Neural progenitor cell (in vitro differentiated cells): ENCODE measurements around the gene LASP1. TPM values are rescaled to one million over a fixed set of nuclear protein-coding genes. Genes with fewer than 3 reads are reported as not detected.

Experiments
- DNase-seq: peaks from one replicate; pipeline ENCODE4 v3.0.0-alpha.2; 2016; ENCODE audit warnings: low spot score
- H2AFZ ChIP-seq: fragments of 200-600 bp; sonication (generic); replicated peaks from 2 replicates; pipeline ENCODE4 v1.6.1; 2016; ENCODE audit warnings: antibody characterized with exemption
- H3F3A ChIP-seq: fragments of 200-600 bp; sonication (generic); 2 replicates; pipeline ENCODE4 v1.6.1; 2016; ENCODE audit warnings: antibody characterized with exemption, low read depth
- H3K27ac ChIP-seq: fragments of 200-600 bp; sonication (generic); 2 replicates; pipeline ENCODE4 v1.5.1; 2016; ENCODE audit warnings: mild to moderate bottlenecking
- H3K27me3 ChIP-seq: fragments of 200-600 bp; sonication (generic); 2 replicates; pipeline ENCODE4 v1.6.1; 2016; ENCODE audit warnings: mild to moderate bottlenecking, moderate library complexity
- H3K36me3 ChIP-seq: fragments of 200-600 bp; sonication (generic); 2 replicates; pipeline ENCODE4 v1.5.1; 2016
- H3K4me1 ChIP-seq: fragments of 200-600 bp; sonication (generic); 2 replicates; pipeline ENCODE4 v1.6.1; 2016; ENCODE audit warnings: mixed run types
- H3K4me2 ChIP-seq: fragments of 200-600 bp; sonication (generic); 2 replicates; pipeline ENCODE4 v1.6.1; 2016
- H3K4me3 ChIP-seq: fragments of 200-600 bp; sonication (generic); 2 replicates; pipeline ENCODE4 v1.5.1; 2016
- H3K79me2 ChIP-seq: fragments of 200-600 bp; sonication (generic); 2 replicates; pipeline ENCODE4 v1.6.1; 2016; ENCODE audit warnings: low read depth
- H3K9ac ChIP-seq: fragments of 200-600 bp; sonication (generic); 2 replicates; pipeline ENCODE4 v1.6.1; 2016
- H3K9me3 ChIP-seq: fragments of 200-600 bp; sonication (generic); 2 replicates; pipeline ENCODE4 v1.5.1; 2016; ENCODE audit warnings: low read depth
- H4K20me1 ChIP-seq: fragments of 200-600 bp; sonication (generic); 2 replicates; pipeline ENCODE4 v1.6.1; 2016; ENCODE audit warnings: low read depth
- H3K27ac Mint-ChIP-seq: 3 replicates; pipeline ENCODE4 v1.8.0; 2021; ENCODE audit warnings: mixed read lengths
- H3K27me3 Mint-ChIP-seq: 2 replicates; pipeline ENCODE4 v1.8.0; 2022; ENCODE audit warnings: low read depth, mild to moderate bottlenecking, inconsistent platforms, moderate library complexity, mixed read lengths; ENCODE audit not compliant: insufficient read depth
- H3K36me3 Mint-ChIP-seq: 3 replicates; pipeline ENCODE4 v1.8.0; 2021; ENCODE audit warnings: mixed read lengths
- H3K4me1 Mint-ChIP-seq: 3 replicates; pipeline ENCODE4 v1.8.0; 2021; ENCODE audit warnings: mixed read lengths
- H3K4me3 Mint-ChIP-seq: 3 replicates; pipeline ENCODE4 v1.8.0; 2021; ENCODE audit warnings: mild to moderate bottlenecking, moderate library complexity, mixed read lengths
- H3K9me3 Mint-ChIP-seq: 3 replicates; pipeline ENCODE4 v1.8.0; 2020; ENCODE audit warnings: mixed read lengths
- CTCF ChIP-seq: fragments of 200-600 bp; sonication (generic); IDR thresholded peaks from 2 replicates; pipeline ENCODE4 v1.5.1; 2017; ENCODE audit warnings: antibody characterized with exemption, mild to moderate bottlenecking
- EZH2 ChIP-seq: fragments of 200-600 bp; sonication (generic); IDR thresholded peaks from 2 replicates; pipeline ENCODE4 v1.6.1; 2017; ENCODE audit warnings: antibody characterized with exemption, mild to moderate bottlenecking, moderate library complexity
- EZH2phosphoT487 ChIP-seq: fragments of 200-600 bp; sonication (generic); IDR thresholded peaks from 2 replicates; pipeline ENCODE4 v1.6.1; 2017; ENCODE audit warnings: antibody characterized with exemption
- total RNA-seq: library from RNA; depleted of rRNA; stranded (reverse); fragments of >200 nt; gene quantifications from 2 replicates; pipeline ENCODE4 v1.2.3, GENCODE V29; 2015; ENCODE audit warnings: low replicate concordance

Gene LASP1
- total RNA-seq, 1 donor from 2014 or later: 45.2 TPM

GRCh38 chr17:38914741-38915638, 45.1 kb downstream of the LASP1 start:
- Histone ChIP-seq H4K20me1 (no peaks in the 10 kb centered on the region), H3K79me2 (no peaks in the 10 kb centered on the region), H3K27ac (no peak overlapping the region), H2AFZ (no peak overlapping the region), H3K27me3 (no peaks in the 10 kb centered on the region), H3K9ac (no peak overlapping the region), H3K4me3 (no peak overlapping the region), H3K36me3 (no peaks in the 10 kb centered on the region), H3K4me1 (no peaks in the 10 kb centered on the region), H3K4me2 (no peak overlapping the region), H3K9me3 (no peaks in the 10 kb centered on the region), H3F3A (peaks cover 5% of the 10 kb centered on the region)
- peaks cover 6% of the 10 kb centered on the region for H3K27me3 Mint-ChIP-seq
- H3K36me3 Mint-ChIP-seq: peaks cover 17% of the 10 kb centered on the region
- no peak overlapping the region for H3K4me3 Mint-ChIP-seq
- no peak for DNase-seq
- H3K9me3 Mint-ChIP-seq: no peaks in the 10 kb centered on the region
- H3K4me1 Mint-ChIP-seq: peaks cover 2% of the 10 kb centered on the region
- H3K27ac Mint-ChIP-seq: no peak overlapping the region
- TF ChIP-seq CTCF (no peak), EZH2phosphoT487 (no peak), EZH2 (no peak)

- Histone ChIP-seq H3K9me3 (no peaks in the 10 kb centered on the region), H3K4me3 (no peak overlapping the region), H4K20me1 (no peaks in the 10 kb centered on the region), H3K4me2 (no peak overlapping the region), H3F3A (peaks cover 5% of the 10 kb centered on the region), H3K36me3 (no peaks in the 10 kb centered on the region), H3K27ac (no peak overlapping the region), H3K27me3 (no peaks in the 10 kb centered on the region), H3K79me2 (no peaks in the 10 kb centered on the region), H3K4me1 (no peaks in the 10 kb centered on the region), H2AFZ (no peak overlapping the region), H3K9ac (no peak overlapping the region)
- DNase-seq: no peak
- Mint-ChIP-seq H3K4me3 (no peak overlapping the region), H3K27me3 (peaks cover 6% of the 10 kb centered on the region), H3K9me3 (no peaks in the 10 kb centered on the region), H3K36me3 (peaks cover 21% of the 10 kb centered on the region), H3K4me1 (peaks cover 6% of the 10 kb centered on the region), H3K27ac (no peak overlapping the region)
- no peak for TF ChIP-seq EZH2phosphoT487
These were observed 45.8 kb downstream of the LASP1 start for GRCh38 chr17:38915639-38915995.

GRCh38 chr17:38916771-38917170, 46.9 kb downstream of the LASP1 start:
- Histone ChIP-seq H3K36me3 (no peaks in the 10 kb centered on the region), H3K4me3 (no peak overlapping the region), H3F3A (peaks cover 7% of the 10 kb centered on the region), H3K9ac (no peak overlapping the region), H3K27ac (no peak overlapping the region), H3K27me3 (no peaks in the 10 kb centered on the region), H3K9me3 (no peaks in the 10 kb centered on the region), H4K20me1 (no peaks in the 10 kb centered on the region), H2AFZ (no peak overlapping the region), H3K4me2 (no peak overlapping the region), H3K79me2 (no peaks in the 10 kb centered on the region), H3K4me1 (no peaks in the 10 kb centered on the region)
- Mint-ChIP-seq H3K4me3 (no peak overlapping the region), H3K27me3 (peaks cover 6% of the 10 kb centered on the region), H3K4me1 (peaks cover 17% of the 10 kb centered on the region), H3K27ac (no peak overlapping the region), H3K36me3 (peaks cover 22% of the 10 kb centered on the region), H3K9me3 (no peaks in the 10 kb centered on the region)
- no peak for DNase-seq
- TF ChIP-seq EZH2phosphoT487: no peak
- TF ChIP-seq EZH2: no peak
- TF ChIP-seq CTCF: no peak

- TF ChIP-seq EZH2: no peak
These were observed 47.4 kb downstream of the LASP1 start for GRCh38 chr17:38917259-38917658.

More at GRCh38 chr17:38917259-38917658, 47.4 kb downstream of the LASP1 start:
- Mint-ChIP-seq H3K36me3 (peaks cover 22% of the 10 kb centered on the region), H3K27ac (no peak overlapping the region), H3K27me3 (peaks cover 8% of the 10 kb centered on the region), H3K4me1 (peaks cover 21% of the 10 kb centered on the region), H3K4me3 (no peak overlapping the region), H3K9me3 (no peaks in the 10 kb centered on the region)
- Histone ChIP-seq H3K79me2 (no peaks in the 10 kb centered on the region), H4K20me1 (no peaks in the 10 kb centered on the region), H3K36me3 (no peaks in the 10 kb centered on the region), H3K27ac (no peak overlapping the region), H3K27me3 (no peaks in the 10 kb centered on the region), H3K4me3 (no peak overlapping the region), H3K9ac (no peak overlapping the region), H2AFZ (no peak overlapping the region), H3K4me1 (peaks cover 4% of the 10 kb centered on the region), H3K4me2 (no peak overlapping the region), H3K9me3 (no peaks in the 10 kb centered on the region), H3F3A (peaks cover 12% of the 10 kb centered on the region)
- no peak for DNase-seq
